GM18498 (cell line): ENCODE measurements around the gene CHST11.
A peak's percentile ranks its signal among the peaks of the same experiment; 100 is the strongest.

Experiments
- ATAC-seq: cut with Tn5 transposase; IDR thresholded peaks from one replicate; pipeline ENCODE4 v1.9.1; 2021; ENCODE audit warnings: mild to moderate bottlenecking, moderate library complexity; ENCODE audit not compliant: unreplicated experiment

The CHST11 gene

DNA sequence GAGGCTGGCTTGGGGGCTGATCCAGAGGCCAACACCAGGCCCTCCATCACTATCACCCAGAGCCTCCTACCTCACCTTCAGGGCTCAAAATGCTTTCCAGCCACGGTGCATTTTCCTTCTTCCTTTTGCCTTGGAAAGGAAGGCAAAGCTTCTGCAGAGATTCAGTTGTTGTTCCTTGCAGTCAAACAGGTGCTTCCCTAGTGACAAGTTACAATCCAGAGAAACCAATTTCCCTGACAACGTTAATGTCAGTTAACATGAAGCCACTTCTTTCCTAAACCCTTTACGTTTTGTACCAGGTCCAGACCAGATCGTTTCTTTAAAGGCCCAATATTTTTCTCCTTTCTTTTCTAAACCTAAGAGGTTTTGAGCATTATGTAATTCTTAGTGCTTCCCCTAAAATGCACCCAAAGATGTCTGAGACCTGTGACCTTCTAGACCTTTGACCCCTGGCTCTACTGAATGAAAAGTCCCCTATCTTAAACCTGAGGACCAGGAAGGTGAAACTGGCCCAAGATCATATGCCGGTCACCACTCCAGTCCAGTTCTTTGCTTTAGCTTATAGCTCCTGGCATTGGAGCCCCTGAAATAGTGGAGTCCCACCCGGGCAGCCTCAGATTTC lies 289.8 kb downstream of the CHST11 start:
- ATAC-seq = no peak

- ATAC-seq = no peak
Measured at GRCh38 chr12:104747330-104747729, 290.6 kb downstream of the CHST11 start.

DNA sequence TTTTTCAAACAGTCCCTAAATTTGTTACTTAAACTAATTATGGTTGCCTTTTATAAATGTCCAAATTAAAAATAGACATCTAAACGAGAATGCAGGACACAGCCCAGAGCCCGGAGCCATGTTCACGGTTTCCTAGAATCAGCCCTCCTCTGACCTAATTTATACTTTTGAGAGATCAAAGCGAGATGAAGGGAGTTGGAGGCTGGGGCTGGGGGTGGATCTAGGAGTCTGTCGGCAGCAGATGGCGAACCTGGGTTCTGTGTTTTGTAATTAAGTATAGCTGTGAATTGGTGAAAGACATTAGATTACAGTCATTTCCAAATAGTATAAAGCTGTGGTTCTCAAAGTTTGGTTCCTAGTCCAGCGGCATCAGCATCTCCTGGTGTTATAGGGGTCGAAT lies 291.2 kb downstream of the CHST11 start:
- ATAC-seq = no peak

DNA sequence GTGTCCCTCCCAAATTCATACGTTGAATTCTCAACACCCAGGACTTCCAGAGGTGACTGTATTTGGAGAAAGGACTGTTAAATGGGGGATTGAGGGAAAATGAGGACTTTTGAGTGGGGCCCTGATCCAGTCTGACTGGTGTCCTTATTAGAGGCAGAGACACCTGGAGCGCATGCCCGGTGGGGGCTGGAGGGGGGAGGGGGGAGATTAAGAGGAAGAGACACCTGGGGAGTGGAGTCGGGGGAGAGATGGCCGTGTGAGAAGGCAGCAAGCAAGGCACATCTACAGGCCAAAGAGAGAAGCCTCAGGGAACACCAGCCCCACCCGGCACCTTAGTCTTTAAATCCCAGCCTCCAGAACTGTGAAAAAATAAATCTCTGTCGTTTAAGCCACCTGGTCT lies 291.6 kb downstream of the CHST11 start:
- ATAC-seq = no peak

- ATAC-seq = no peak
Measured at GRCh38 chr12:104748790-104749189, 292.0 kb downstream of the CHST11 start.

GRCh38 chr12:104749545-104749944 lies 292.8 kb downstream of the CHST11 start:
- no peak for ATAC-seq

DNA sequence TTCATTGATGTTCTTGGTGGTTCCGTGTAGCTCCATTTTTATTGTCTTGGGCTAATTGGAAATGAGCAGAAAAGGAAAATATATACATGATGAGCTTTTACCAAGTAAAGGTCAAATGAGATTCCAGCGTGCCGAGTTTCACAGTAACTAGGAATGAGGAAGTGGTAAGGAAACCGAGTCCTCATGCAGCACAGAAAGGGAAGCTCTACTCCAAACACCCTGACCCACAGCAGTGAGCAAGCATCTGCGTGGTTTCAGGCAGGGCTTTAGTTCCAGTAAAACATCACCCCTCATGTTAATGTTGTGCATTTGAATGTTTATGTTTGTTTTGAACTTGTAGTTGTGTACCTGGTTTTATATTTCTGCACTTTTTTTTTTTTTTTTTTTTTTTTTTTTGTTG lies 293.3 kb downstream of the CHST11 start:
- peak; percentile 58 for ATAC-seq

DNA sequence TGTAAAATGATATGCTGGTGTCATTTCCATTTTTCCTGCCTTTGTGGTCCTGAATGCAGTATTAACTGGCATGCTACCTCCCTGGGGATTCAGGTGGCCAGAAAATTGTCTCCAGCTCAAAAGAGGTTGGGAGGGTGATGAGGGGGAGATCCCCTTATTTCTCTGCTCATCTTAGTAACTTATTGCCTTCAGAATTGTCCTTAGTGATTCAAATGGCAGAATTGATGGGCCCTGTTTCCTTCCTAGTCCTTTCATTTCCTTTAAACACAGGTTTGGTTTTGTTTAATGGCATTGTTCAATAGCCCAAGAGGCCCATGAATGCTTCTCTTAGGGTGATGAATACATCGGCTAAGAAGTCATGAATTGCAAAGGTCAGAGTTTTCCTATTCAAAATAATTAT lies 294.4 kb downstream of the CHST11 start:
- peak; percentile 18 for ATAC-seq

DNA sequence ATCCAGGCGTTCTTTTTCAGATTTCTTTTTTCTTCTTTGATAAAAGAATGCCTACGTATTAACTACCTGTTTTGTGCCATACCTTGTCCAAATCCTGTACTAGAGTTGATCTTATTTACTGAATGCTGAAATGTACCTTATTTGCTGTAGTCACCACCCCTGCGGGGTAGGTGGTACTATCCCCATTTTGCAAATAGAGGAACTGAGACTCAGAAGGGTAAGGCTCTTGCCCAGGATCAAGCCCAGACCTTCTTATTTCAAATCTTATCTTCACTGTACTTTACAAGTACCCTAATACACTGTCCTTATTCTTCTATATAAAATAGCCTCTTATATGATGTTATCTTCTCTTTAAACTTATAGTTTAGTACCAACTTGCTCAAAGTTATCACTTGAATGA lies 294.8 kb downstream of the CHST11 start:
- ATAC-seq = peak; percentile 83

- peak; percentile 3 for ATAC-seq
Measured at GRCh38 chr12:104752016-104752415, 295.3 kb downstream of the CHST11 start.

- no peak for ATAC-seq
Measured at GRCh38 chr12:104752881-104753280, 296.1 kb downstream of the CHST11 start.

- ATAC-seq = no peak
Measured at GRCh38 chr12:104756901-104757300, 300.2 kb downstream of the CHST11 start.

GRCh38 chr12:104758771-104759170 lies 302.0 kb downstream of the CHST11 start:
- no peak for ATAC-seq

DNA sequence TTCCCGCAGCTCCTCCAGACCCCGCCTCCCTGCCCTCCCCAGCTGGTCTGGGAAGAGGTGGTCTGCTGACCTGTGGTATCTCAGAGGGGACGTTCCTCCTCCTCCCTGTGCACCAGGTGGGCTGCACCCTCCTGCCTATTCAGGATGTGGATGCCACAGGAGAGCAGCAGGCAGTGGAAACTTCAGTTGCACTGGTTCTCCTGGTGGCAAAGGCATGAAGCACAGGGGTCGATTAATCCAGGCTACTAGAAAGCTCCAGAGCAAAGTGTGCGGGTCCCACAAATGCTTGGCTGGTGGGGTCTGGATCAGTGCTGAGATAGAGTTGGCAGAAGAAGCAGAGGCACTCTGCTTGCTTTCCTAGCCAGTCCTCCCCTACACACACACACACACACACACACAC lies 304.3 kb downstream of the CHST11 start:
- no peak for ATAC-seq

GRCh38 chr12:104761611-104762010 lies 304.9 kb downstream of the CHST11 start:
- ATAC-seq = no peak

DNA sequence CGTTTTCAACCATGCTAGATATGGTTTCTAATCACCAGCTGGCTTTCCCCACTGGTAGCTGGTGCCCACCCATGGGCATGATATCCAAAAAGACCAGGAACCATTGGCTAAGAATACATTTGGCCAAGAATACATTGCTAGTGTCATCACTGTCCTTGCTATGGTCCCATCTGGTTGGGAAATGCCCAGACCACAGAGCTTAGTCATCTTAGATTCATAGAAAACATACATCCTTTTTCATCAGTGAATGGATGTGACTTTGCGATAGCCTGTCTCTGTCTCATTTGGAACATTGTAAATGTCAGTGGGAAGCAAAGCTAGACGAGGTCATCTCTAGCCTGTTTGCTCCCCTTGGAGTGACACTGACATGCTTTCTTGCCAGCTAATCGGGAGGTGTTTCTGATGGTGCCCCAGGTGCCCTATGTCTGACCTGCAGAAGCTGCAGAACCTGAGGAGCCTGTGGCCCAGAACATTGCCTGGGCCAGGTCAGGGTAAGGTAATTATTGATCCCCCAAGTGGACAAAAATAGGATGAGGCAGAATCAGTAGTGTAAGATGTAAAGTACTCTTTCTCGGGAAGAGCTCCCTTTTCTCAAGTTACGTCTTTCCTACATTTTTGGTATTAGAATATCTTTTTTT lies 306.5 kb downstream of the CHST11 start:
- no peak for ATAC-seq

- no peak for ATAC-seq
Measured at GRCh38 chr12:104764225-104765091, 307.7 kb downstream of the CHST11 start.

DNA sequence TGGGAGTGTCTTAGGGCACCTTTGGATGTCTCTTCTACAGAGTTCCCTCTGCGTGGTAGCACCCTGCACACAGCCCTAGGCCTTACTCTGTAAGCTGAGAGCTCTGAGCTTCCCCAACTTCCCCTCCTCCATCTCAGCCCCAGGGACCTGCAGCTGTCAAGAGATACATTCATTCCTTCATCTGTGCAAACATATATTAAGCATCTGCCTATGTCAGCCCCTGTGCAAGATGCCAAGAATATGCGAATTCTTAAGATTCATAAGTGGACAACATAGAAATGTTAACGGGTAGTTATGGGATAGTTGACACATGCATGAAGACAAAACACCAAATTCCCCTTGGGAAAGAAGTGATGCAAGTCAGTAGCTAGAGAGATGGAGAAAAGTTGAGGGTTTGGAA lies 310.5 kb downstream of the CHST11 start:
- ATAC-seq = no peak

DNA sequence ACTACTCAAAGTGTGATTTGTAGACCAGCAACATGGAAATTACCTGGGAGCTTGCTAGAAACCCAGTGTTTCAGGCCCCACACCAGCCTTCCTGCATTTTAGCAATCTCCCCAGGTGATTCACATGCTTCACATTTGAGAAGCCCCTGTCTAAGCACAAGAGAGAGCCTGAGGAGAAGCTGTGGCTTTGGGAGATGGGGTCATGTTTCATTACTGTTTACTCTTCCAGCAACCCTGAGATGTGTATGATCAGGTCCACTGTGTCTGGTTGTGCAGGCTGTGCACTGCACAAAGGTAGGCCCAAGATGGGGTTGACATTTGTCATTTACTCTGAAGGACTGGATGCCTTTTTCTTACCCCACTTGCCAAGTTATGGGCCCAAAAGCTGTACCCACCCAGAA lies 311.3 kb downstream of the CHST11 start:
- no peak for ATAC-seq

GRCh38 chr12:104769144-104769561 lies 312.4 kb downstream of the CHST11 start:
- no peak for ATAC-seq

DNA sequence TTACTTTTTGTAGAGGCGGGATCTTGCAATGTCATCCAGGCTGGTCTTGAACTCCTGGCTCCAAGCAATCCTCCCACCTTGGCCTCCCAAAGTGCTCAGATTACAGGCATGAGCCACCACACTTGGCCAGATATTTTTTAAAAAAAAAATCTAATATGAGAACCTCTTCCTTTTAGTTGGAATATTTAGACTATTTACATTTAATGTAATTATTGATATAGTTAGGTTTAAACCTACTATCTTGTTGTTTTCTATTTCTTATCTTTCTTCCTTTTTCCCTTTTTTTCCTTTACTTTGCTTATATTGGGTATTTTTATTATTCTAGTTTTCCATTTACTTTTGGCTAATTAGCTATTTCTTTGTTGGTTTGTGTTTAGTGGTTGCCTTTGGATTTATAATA lies 315.6 kb downstream of the CHST11 start:
- ATAC-seq = no peak

DNA sequence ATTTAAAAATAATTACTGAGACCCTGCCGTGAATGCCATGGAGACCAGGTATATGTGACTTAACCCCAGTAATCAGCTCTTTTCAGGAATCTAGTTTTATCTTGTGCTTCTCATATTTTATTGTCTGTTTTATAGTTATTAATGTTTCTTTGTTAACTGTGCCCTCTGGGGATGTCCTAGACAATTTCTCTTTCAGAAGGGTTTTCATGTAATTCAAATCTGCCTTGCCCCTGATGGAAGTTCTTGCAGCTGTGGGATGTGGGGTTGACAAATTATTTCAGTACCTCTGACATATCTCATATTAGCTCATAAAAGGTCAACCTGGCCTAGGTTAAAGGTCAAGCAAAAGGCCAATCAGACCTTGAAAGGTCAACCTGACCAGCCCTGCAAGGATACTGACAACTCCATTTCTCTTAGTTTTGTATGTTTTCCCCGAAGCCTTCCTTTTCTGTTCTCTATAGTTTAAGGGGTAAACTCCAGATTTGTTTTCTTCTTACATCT lies 319.0 kb downstream of the CHST11 start:
- ATAC-seq = no peak
